Measurements from ENCODE around the gene ARTN. TPM values are rescaled to one million over a fixed set of nuclear protein-coding genes. Genes with fewer than 3 reads are reported as not detected.
A peak's percentile ranks its signal among the peaks of the same experiment; 100 is the strongest.

ARTN gene
- total and polyA plus RNA-seq, 9 of the 15 experiments (the other 6 are each of a cell fraction or from before 2014, with no cell fraction given): 0.06 to 0.38 TPM; not detected in 7

GRCh38 chr1:43974443-43975248 is 41.0 kb downstream of the ARTN start, which contains the start of gene ATP6V0B (continued):
- peak; percentile 43 for TF ChIP-seq ZBTB40 (IDR thresholded peaks at IDR 0.05)
- TF ChIP-seq ZBTB40 (CRISPR knock-in tag; IDR thresholded peaks at IDR 0.05): no peak; the same call in 1 of the 2 replicates
- TF ChIP-seq KAT8 (IDR thresholded peaks at IDR 0.05; ENCODE audit: low read depth): no peak
- TF ChIP-seq ZNF354B (CRISPR knock-in tag; IDR thresholded peaks at IDR 0.05): no peak
- peak; percentile 95 for TF ChIP-seq CCNT2 (IDR thresholded peaks at IDR 0.05; ENCODE audit: borderline replicate concordance, extremely low read depth, insufficient read length, low read depth, low read length)
- no peak for TF ChIP-seq ZNF311 (CRISPR knock-in tag; IDR thresholded peaks at IDR 0.05)
- no peak for TF ChIP-seq ZBTB49 (CRISPR knock-in tag; IDR thresholded peaks at IDR 0.05; ENCODE audit: borderline replicate concordance)
- peak; percentile 3 to 82; a peak in 2 of 4 replicates for TF ChIP-seq MLLT1 (IDR thresholded peaks at IDR 0.05)
- no peak for TF ChIP-seq ZBTB8A (IDR thresholded peaks at IDR 0.05; ENCODE audit: partially characterized antibody)
- TF ChIP-seq HBP1 (CRISPR knock-in tag; IDR thresholded peaks at IDR 0.05): peak; percentile 66; the same call in 1 of the 2 replicates
- TF ChIP-seq NFE2L1 (tag; IDR thresholded peaks at IDR 0.05; ENCODE audit: borderline replicate concordance, low read depth): no peak
- peak; percentile 99 for TF ChIP-seq HCFC1 (IDR thresholded peaks at IDR 0.05; ENCODE audit: low read depth, low read length)

All from K562 (cell line).